Measurements from ENCODE around the gene KIN. TPM values are rescaled to one million over a fixed set of nuclear protein-coding genes. Genes with fewer than 3 reads are reported as not detected.
A peak's percentile ranks its signal among the peaks of the same experiment; 100 is the strongest.

Gene KIN, protein sequence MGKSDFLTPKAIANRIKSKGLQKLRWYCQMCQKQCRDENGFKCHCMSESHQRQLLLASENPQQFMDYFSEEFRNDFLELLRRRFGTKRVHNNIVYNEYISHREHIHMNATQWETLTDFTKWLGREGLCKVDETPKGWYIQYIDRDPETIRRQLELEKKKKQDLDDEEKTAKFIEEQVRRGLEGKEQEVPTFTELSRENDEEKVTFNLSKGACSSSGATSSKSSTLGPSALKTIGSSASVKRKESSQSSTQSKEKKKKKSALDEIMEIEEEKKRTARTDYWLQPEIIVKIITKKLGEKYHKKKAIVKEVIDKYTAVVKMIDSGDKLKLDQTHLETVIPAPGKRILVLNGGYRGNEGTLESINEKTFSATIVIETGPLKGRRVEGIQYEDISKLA
- total RNA-seq: 15.3 and 16.9 TPM in 2 replicates

DNA sequence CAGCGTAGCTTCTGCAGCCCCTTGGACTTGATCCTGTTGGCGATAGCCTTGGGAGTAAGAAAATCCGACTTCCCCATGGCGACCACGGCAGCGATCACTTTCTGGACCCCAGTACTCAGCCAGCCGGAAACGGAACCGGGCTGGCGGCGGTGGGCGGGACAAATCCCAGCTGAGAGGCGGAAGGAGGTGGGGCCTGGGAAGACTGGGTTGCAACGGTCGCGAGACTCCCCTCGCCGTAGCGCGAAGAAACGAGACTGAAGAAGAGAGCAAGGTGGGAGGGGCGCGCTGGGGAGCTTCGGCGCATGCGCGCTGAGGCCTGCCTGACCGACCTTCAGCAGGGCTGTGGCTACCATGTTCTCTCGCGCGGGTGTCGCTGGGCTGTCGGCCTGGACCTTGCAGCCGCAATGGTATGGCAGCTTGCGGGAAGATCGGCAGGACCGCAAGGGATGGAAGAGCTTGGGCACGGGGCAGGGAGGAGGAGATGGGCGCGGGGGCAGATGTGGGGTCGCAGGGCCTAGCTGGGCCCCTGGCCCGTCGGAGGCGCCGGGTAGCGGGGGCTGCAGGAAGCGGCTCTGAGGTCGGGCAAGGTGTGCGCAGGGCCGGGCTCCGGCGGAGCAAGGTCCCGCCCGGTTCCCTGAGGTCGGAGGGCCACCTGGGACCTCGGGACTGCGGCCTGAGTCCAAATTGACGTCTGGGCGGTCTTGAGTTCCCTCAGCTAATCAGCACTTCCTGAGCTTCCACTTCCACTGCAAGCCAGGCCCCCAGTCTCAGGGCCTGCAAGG lies at the start of gene KIN, which contains the start of gene ATP5F1C:
Gene KIN (minus strand): TSS at position 137 of the 782 bp plus-strand sequence. CDS start 60 bp downstream, at position 77.
Gene ATP5F1C (plus strand): TSS at position 321 of the 782 bp plus-strand sequence. CDS start 31 bp downstream, at position 352.
- DNase-seq (ENCODE audit: low read depth): peak; percentile 61
- TF ChIP-seq, protein P1, sequence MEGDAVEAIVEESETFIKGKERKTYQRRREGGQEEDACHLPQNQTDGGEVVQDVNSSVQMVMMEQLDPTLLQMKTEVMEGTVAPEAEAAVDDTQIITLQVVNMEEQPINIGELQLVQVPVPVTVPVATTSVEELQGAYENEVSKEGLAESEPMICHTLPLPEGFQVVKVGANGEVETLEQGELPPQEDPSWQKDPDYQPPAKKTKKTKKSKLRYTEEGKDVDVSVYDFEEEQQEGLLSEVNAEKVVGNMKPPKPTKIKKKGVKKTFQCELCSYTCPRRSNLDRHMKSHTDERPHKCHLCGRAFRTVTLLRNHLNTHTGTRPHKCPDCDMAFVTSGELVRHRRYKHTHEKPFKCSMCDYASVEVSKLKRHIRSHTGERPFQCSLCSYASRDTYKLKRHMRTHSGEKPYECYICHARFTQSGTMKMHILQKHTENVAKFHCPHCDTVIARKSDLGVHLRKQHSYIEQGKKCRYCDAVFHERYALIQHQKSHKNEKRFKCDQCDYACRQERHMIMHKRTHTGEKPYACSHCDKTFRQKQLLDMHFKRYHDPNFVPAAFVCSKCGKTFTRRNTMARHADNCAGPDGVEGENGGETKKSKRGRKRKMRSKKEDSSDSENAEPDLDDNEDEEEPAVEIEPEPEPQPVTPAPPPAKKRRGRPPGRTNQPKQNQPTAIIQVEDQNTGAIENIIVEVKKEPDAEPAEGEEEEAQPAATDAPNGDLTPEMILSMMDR (IDR thresholded peaks at IDR 0.05; ENCODE audit: insufficient read depth, low read length, poor library complexity, severe bottlenecking): no peak
- Histone ChIP-seq H3K36me3 (ENCODE audit: control insufficient read depth, insufficient read depth, low read length) (no peaks in the 10 kb centered on the region), H3K27me3 (ENCODE audit: control insufficient read depth, insufficient read depth, low read length) (no peaks in the 10 kb centered on the region), H3K4me3 (ENCODE audit: low read depth, low read length) (peak within 1 kb of the TSS; percentile 92)

DNA sequence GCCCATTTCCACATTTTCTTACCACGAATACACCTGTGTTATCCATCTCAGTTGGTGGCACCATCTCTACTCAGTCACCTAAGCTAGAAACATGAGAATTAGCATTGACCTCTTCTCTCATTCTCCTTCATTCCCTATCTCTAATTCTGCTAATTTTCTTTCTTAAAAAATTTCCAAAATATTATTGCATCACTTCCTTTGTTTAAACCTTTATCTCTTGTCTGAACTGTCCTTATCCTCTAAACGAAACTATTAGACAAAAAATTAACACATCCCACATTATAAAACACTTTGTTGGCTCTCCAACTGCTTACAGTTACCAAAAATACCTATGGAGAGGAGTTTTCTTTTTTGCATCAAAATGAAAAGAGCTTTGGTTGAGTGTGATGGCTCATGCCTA lies 48.8 kb upstream of the KIN start:
- H3K36me3 ChIP-seq (ENCODE audit: control insufficient read depth, insufficient read depth, low read length): no peaks in the 10 kb centered on the region
- H3K27me3 ChIP-seq (ENCODE audit: control insufficient read depth, insufficient read depth, low read length): no peaks in the 10 kb centered on the region
- TF ChIP-seq, protein P1 (IDR thresholded peaks at IDR 0.05; ENCODE audit: insufficient read depth, low read length, poor library complexity, severe bottlenecking): no peak
- no peak for DNase-seq (ENCODE audit: low read depth)
- no peak overlapping the region for H3K4me3 ChIP-seq (ENCODE audit: low read depth, low read length)

DNA sequence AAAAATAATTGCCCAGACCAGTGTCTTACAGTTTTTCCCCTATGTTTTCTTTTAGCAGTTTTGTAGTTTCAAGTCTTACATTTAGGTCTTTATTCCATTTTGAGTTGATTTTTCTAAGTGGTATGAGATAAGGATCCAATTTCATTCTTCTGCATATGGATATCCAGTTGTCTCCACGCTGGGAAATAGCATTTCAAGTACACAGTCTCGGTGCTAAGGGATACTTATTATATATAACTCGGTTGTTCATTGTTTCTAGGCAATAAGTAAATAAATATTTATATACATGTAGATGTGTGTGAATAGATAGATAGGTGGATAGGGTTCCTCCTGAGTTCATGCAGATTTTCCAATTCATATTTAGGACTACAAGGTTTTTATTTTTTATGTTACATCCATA lies 46.5 kb upstream of the KIN start:
- DNase-seq (ENCODE audit: low read depth): no peak
- Histone ChIP-seq H3K4me3 (ENCODE audit: low read depth, low read length) (no peak overlapping the region), H3K27me3 (ENCODE audit: control insufficient read depth, insufficient read depth, low read length) (no peaks in the 10 kb centered on the region), H3K36me3 (ENCODE audit: control insufficient read depth, insufficient read depth, low read length) (no peaks in the 10 kb centered on the region)
- TF ChIP-seq, protein P1 (IDR thresholded peaks at IDR 0.05; ENCODE audit: insufficient read depth, low read length, poor library complexity, severe bottlenecking): no peak

DNA sequence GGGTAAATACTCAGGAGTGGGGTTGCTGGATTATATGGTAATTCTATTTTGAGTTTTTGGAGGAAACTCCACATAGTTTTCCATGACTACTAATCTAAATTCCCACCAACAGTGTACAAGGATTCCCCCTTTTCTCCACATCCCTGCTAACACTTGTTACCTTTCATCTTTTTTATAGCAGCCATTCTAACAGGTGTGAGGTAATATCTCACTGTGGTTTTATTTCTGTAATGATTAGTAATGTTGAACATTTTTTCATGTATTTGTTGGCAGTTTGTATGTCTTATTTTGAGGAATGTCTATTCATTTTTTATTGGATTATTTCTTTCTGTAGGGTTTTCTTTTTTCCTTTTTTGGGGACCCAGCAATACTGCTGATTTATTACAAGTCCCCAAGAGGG lies 45.4 kb upstream of the KIN start:
- Histone ChIP-seq H3K4me3 (ENCODE audit: low read depth, low read length) (no peak overlapping the region), H3K36me3 (ENCODE audit: control insufficient read depth, insufficient read depth, low read length) (no peaks in the 10 kb centered on the region), H3K27me3 (ENCODE audit: control insufficient read depth, insufficient read depth, low read length) (no peaks in the 10 kb centered on the region)
- DNase-seq (ENCODE audit: low read depth): no peak
- TF ChIP-seq, protein P1 (IDR thresholded peaks at IDR 0.05; ENCODE audit: insufficient read depth, low read length, poor library complexity, severe bottlenecking): no peak

DNA sequence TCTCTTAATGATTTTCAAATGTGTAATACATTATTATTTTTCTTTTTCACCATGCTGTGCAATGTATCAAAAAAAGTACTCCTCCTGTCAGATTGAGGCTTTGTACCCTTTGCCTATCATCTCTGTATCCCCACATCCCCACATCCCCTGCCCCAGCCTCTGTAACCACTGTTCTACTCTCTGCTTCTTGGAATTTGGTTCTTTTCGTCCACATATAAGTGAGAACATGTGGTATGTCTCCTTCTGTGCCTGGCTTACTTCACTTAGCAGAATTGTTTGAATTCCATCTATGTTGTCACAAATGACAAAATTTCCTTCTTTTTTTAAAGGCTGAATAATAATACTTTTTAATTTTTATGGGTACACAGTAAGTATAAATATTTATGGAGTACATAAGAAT lies 44.3 kb upstream of the KIN start:
- DNase-seq (ENCODE audit: low read depth): no peak
- Histone ChIP-seq H3K4me3 (ENCODE audit: low read depth, low read length) (no peak overlapping the region), H3K27me3 (ENCODE audit: control insufficient read depth, insufficient read depth, low read length) (no peaks in the 10 kb centered on the region), H3K36me3 (ENCODE audit: control insufficient read depth, insufficient read depth, low read length) (no peaks in the 10 kb centered on the region)
- TF ChIP-seq, protein P1 (IDR thresholded peaks at IDR 0.05; ENCODE audit: insufficient read depth, low read length, poor library complexity, severe bottlenecking): no peak

All from kidney epithelial cell (primary cell).